Heart left ventricle (tissue), 16 donors: Measurements from ENCODE around the gene TMC7. TPM values are rescaled to one million over a fixed set of nuclear protein-coding genes. Genes with fewer than 3 reads are reported as not detected.
A peak's percentile ranks its signal among the peaks of the same experiment; 100 is the strongest.

Experiments used
- ATAC-seq, 4 donors: fragments of 200-7000 bp; cut with Tn5 transposase; one replicate each; pipeline ENCODE4 v1.9.1; 2020 to 2022; ENCODE audit warnings: moderate library complexity in 4 of 4, mild to moderate bottlenecking in 3 of 4, moderate number of reproducible peaks in 1 of 4
- DNase-seq, 5 donors: peaks; one replicate each; pipeline ENCODE4 v3.0.0-alpha.2; 2020
- H3K27ac ChIP-seq, 12 donors: fragments of 200-600 bp; sonication (generic) in 4 of 12; one replicate each; pipeline versions ENCODE4 v1.5.0 to v1.8.0; 2016 to 2022; ENCODE audit warnings: mild to moderate bottlenecking in 2 of 12
- H3K27me3 ChIP-seq, 9 donors: fragments of 200-600 bp; sonication (generic) in 2 of 9; one replicate each; pipeline versions ENCODE4 v1.5.1 to v1.8.0; 2016 to 2022; ENCODE audit warnings: mild to moderate bottlenecking in 3 of 9
- H3K36me3 ChIP-seq, 9 donors: fragments of 200-600 bp; sonication (generic) in 2 of 9; one replicate each; pipeline versions ENCODE4 v1.5.0 to v1.8.0; 2018 to 2022; ENCODE audit warnings: mild to moderate bottlenecking in 2 of 9
- H3K4me1 ChIP-seq, 12 donors: fragments of 200-600 bp; sonication (generic) in 4 of 12; one replicate each; pipeline versions ENCODE4 v1.5.0 to v1.8.0; 2016 to 2022; ENCODE audit warnings: mild to moderate bottlenecking in 3 of 12
- H3K4me3 ChIP-seq, 12 donors: fragments of 200-600 bp; sonication (generic) in 4 of 12; one replicate each; pipeline versions ENCODE4 v1.5.0 to v1.8.0; 2017 to 2022; ENCODE audit warnings: mild to moderate bottlenecking in 9 of 12, moderate library complexity in 4 of 12
- H3K9me3 ChIP-seq, 12 donors: fragments of 200-600 bp; sonication (generic) in 4 of 12; one replicate each; pipeline versions ENCODE4 v1.5.0 to v1.8.0; 2016 to 2022; ENCODE audit warnings: mild to moderate bottlenecking in 1 of 12
- CTCF ChIP-seq, 12 donors: fragments of 200-600 bp; sonication (generic) in 4 of 12; IDR thresholded peaks; one replicate each; pipeline versions ENCODE4 v1.5.0 to v1.8.0; 2018 to 2022; ENCODE audit warnings: antibody characterized with exemption in 12 of 12, mild to moderate bottlenecking in 5 of 12
- POLR2A ChIP-seq, 2 donors: fragments of 450-650 bp; IDR thresholded peaks; one replicate each; pipeline ENCODE4 v1.6.1; 2017; ENCODE audit warnings: antibody characterized with exemption in 2 of 2, mild to moderate bottlenecking in 2 of 2, moderate library complexity in 2 of 2
- WGBS, 4 donors: extraction: QIAGEN DNeasy Blood & Tissue Kit in 2 of 4; methylation state at CpG; one replicate each; pipeline versions ENCODE4 v1.1.5 to v1.1.7; 2013 to 2018; 5-methylcytosine and 5-hydroxymethylcytosine counted together
- intact Hi-C, 10 donors: fragments of 100-400 bp; cut with DNase I; formaldehyde crosslinking; loops; one replicate each; pipeline versions ENCODE4 v1.11.1 to v1.14.2; 2022
- polyA plus RNA-seq, 2 donors: library from polyadenylated mRNA; stranded (reverse); fragments of 200-250 nt; gene quantifications; one replicate each; pipeline ENCODE4 v1.2.3, GENCODE V29; 2013
- total RNA-seq, 9 donors: library from RNA; depleted of rRNA in 2 of 9; stranded (reverse); fragments of >200 nt in 2 of 9; fragmentation: NEBNext Ultra II Directional in 3 of 9; extraction: Animal tissue kit (Norgen Biotek cat#: 25700) in 3 of 9; gene quantifications; one replicate each; pipeline versions ENCODE4 v1.1.0 to v1.2.4, GENCODE V29; 2016 to 2023
- donor health status: ischemic (EF 13 %, LVEDD 7.1; RV severe dilation, severe dysfunction).
- donor health status: healthy with polysubstance abuse.
- donor health status: DM: no; HTN: yes; CAD: no.
- donor health status: DM: no; HTN: no; CAD: no.
- donor health status: ischemic (EF 25% LVEDD 6.9; RV normal size, moderate dysfunction).
- donor health status: ischemic (EF 25% LVEDD 5.7; RV mildly dilated, moderate dysfunction).
- donor health status: healthy.
- donor health status: DM: yes; HTN: yes; CAD: no.
- donor health status: ischemic (EF 35%, LVEDD 5.7; RV mildly dilated, moderate dysfunction).
- donor health status: nonischemic (EF 11% LVEDD 7.7; RV severe dilation, severe dysfunction).
- donor health status: DM: yes; HTN: yes; CAD: no.
- donor health status: PGD.
- donor health status: ischemic (EF 29% LVEDD 5.4; RV normal size, mild dysfunction).
- donor health status: nonischemic (EF 23%, LVEDD 6.1; RV moderate dilation, normal function).

TMC7 gene
- total and polyA plus RNA-seq, 11 donors = 0.69 to 2.3 (median 0.96) TPM

- Histone ChIP-seq H3K9me3 (no peaks in the 10 kb centered on the region), H3K4me1 (peaks cover 0 to 31% (median 3%) of the 10 kb centered on the region in 12 donors), H3K27me3 (no peaks in the 10 kb centered on the region), H3K27ac (no peak overlapping the region), H3K36me3 (no peaks in the 10 kb centered on the region), H3K4me3 (no peak overlapping the region)
- intact Hi-C loops = no loop called here
- no peak for ATAC-seq
- TF ChIP-seq POLR2A (IDR thresholded peaks at IDR 0.05) (no peak), CTCF (IDR thresholded peaks at IDR 0.05) (no peak)
- DNase-seq = no peak
- WGBS, 4 donors = 90 to 93% (median 92%) methylated on average over 9 of the region's 9 CpGs
Measured at GRCh38 chr16:19108409-19109287, 124.9 kb downstream of the TMC7 start.

- TF ChIP-seq POLR2A (IDR thresholded peaks at IDR 0.05) (no peak), CTCF (IDR thresholded peaks at IDR 0.05) (no peak)
- ATAC-seq = no peak
Measured at GRCh38 chr16:19109288-19109664, 125.5 kb downstream of the TMC7 start.

GRCh38 chr16:19110537-19111360 is 127.0 kb downstream of the TMC7 start:
- Histone ChIP-seq H3K36me3 (peaks cover 0 to 8% (median 5%) of the 10 kb centered on the region in 9 donors), H3K4me3 (no peak overlapping the region), H3K27ac (no peak overlapping the region), H3K9me3 (no peaks in the 10 kb centered on the region), H3K27me3 (peaks cover 0 to 8% (median 0%) of the 10 kb centered on the region in 9 donors), H3K4me1 (peaks cover 0 to 36% (median 13%) of the 10 kb centered on the region in 12 donors)
- DNase-seq = no peak
- no peak for ATAC-seq
- WGBS, 4 donors = 88 to 96% (median 92%) methylated on average over 4 of the region's 4 CpGs
- intact Hi-C loops = loop anchor here in 1 of 10 donors (10.0 kb wide), 1 partner anchor 54 kb away; the partner anchor contains the start of gene SYT17
- TF ChIP-seq CTCF (IDR thresholded peaks at IDR 0.05) (no peak), POLR2A (IDR thresholded peaks at IDR 0.05) (no peak)

More at GRCh38 chr16:19109288-19109664, 125.5 kb downstream of the TMC7 start:
- H3K4me3 ChIP-seq = no peak overlapping the region
- no peak overlapping the region for H3K27ac ChIP-seq
- WGBS, 4 donors = 86 to 95% (median 93%) methylated on average over 4 of the region's 4 CpGs
- H3K4me1 ChIP-seq = peaks cover 0 to 31% (median 3%) of the 10 kb centered on the region in 12 donors
- no peak for DNase-seq
- H3K27me3 ChIP-seq = no peaks in the 10 kb centered on the region
- intact Hi-C loops = no loop called here
- no peaks in the 10 kb centered on the region for H3K9me3 ChIP-seq
- H3K36me3 ChIP-seq = no peaks in the 10 kb centered on the region

GRCh38 chr16:19112099-19112407 is 128.3 kb downstream of the TMC7 start:
- peak overlapping the region in 1 of 12 donors; percentile 92 for H3K27ac ChIP-seq
- intact Hi-C loops = loop anchor here in 1 of 10 donors (2.0 to 10.0 kb wide), 2 partner anchors 19 to 53 kb away; partner anchors contain the start of gene SYT17

More at GRCh38 chr16:19112099-19112407, 128.3 kb downstream of the TMC7 start:
- no peak overlapping the region for H3K4me3 ChIP-seq
- ATAC-seq (no peak), DNase-seq (no peak)
- TF ChIP-seq CTCF (IDR thresholded peaks at IDR 0.05) = no peak
- TF ChIP-seq POLR2A (IDR thresholded peaks at IDR 0.05) = no peak
- no peaks in the 10 kb centered on the region for H3K9me3 ChIP-seq
- H3K36me3 ChIP-seq = peaks cover 0 to 21% (median 9%) of the 10 kb centered on the region in 9 donors
- 86 to 93% (median 89%) methylated on average over 2 of the region's 2 CpGs for WGBS, 4 donors
- peaks cover 3 to 44% (median 26%) of the 10 kb centered on the region in 12 donors for H3K4me1 ChIP-seq
- H3K27me3 ChIP-seq = peaks cover 0 to 8% (median 0%) of the 10 kb centered on the region in 9 donors
